GM19438 (cell line): ENCODE results near the gene LTBP4.
"Not testable (repeated sequence)": the region's sequence is repeated elsewhere in the genome, so short reads cannot be mapped to it uniquely, and the experiment has no call there.

Source experiments
- ATAC-seq: cut with Tn5 transposase; IDR thresholded peaks from one replicate; pipeline ENCODE4 v1.9.1; 2021; ENCODE audit warnings: low read depth; ENCODE audit not compliant: unreplicated experiment

LTBP4 gene

DNA sequence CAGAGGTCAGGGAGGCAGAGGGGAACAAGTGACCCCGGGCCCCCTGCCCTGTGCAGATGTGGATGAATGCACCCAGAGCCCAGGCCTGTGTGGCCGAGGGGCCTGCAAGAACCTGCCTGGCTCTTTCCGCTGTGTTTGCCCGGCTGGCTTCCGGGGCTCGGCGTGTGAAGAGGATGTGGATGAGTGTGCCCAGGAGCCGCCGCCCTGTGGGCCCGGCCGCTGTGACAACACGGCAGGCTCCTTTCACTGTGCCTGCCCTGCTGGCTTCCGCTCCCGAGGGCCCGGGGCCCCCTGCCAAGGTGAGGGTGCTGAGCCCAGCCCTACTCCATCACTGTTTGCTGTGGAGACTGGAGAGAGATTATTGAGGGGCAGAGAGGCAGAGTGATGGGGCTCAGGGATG is 9.9 kb downstream of the LTBP4 start:
- no peak for ATAC-seq

DNA sequence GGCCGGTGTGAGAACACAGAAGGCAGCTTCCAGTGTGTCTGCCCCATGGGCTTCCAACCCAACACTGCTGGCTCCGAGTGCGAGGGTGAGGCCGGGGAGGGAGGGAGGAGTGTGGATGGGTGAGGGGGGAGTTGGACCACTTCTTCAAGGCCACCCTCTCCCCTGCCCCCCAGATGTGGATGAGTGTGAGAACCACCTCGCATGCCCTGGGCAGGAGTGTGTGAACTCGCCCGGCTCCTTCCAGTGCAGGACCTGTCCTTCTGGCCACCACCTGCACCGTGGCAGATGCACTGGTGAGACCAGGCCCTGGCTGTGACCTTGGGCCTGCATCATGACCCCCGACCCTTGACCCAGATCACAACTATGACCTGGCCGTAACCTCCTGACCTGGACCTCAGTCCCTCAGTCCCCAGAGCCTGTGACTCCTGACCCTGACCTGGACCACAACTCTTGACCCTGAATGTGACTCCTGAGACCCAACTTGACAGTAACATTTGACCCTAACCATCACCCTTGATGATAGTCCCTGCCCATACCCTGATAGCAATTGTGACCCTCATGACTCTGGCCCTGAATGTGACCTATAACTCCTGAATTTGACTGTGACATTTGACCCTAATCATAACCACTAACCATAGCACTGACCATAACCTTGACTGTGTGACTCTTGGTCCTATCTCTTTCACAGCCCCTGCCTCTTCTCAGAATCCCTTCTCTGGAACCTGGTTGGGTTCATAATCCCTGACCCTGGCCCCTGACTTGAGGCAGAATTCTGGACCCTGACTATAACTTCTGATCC is 10.9 kb downstream of the LTBP4 start:
- ATAC-seq: no peak

DNA sequence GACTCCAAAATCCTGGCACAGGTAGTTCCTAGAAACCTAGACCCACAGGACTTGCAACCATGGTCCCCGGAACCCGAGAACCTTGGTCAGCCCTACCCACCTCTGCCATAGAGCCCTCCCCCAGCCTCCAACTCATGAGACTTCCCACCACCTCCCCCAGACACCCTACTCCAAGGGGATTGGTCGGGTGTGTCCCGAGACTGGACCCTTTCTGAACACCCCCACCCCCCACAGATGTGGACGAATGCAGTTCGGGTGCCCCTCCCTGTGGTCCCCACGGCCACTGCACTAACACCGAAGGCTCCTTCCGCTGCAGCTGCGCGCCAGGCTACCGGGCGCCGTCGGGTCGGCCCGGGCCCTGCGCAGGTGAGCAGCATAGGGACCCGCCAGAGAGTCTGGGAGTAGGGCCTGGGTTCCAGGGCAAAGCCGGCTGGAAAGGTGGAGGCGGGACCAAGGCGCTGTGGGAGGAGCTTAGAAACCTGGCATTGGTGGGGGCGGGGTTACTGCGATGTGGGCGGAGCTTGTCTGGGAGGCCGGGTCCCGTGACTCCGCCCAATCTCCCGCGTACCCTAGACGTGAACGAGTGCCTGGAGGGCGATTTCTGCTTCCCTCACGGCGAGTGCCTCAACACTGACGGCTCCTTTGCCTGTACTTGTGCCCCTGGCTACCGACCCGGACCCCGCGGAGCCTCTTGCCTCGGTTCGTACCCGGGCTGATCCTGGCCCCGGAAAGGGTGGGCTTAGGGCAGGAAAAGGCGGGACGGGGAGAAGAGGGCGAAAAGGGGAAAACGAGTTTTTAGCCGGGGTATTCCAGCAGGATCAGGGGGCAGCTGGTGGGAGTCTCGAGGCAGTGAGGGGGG is 11.9 kb downstream of the LTBP4 start:
- ATAC-seq: no peak

DNA sequence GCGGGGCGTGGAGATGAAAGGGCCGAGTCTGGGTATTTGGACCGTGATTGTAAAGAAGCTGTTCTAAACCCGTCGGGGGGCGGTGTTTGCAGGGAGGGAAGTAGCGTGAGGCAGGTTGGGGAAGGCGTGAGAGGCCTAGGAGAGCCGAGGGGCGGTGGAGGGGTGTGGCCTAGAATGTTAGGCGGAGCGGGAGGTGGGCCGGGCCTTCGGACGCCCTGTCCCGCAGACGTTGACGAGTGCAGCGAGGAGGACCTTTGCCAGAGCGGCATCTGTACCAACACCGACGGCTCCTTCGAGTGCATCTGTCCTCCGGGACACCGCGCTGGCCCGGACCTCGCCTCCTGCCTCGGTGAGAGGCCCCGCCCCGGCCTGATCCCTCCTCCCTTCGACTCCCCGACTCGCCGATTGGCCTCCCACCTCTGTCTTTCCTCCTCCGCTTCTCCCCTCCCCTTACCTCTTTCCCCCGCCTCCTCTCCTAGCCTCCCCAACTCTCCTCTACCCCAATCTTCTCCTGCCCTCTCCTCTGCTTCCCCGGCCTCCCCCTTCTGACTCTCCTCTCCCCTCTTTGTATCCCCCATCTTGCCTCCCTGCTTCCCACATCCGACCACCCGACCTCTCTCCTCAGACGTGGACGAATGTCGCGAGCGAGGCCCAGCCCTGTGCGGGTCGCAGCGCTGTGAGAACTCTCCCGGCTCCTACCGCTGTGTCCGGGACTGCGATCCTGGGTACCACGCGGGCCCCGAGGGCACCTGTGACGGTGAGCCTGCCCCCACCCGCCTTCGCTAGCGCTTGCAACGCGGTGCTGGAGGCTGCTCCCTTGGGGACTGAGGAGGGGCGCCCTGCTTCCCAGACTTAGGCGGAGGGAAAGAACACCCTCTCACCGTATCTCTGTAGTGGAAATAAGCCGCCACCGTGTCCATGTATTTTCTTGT is 12.8 kb downstream of the LTBP4 start:
- peak; percentile 54 for ATAC-seq

DNA sequence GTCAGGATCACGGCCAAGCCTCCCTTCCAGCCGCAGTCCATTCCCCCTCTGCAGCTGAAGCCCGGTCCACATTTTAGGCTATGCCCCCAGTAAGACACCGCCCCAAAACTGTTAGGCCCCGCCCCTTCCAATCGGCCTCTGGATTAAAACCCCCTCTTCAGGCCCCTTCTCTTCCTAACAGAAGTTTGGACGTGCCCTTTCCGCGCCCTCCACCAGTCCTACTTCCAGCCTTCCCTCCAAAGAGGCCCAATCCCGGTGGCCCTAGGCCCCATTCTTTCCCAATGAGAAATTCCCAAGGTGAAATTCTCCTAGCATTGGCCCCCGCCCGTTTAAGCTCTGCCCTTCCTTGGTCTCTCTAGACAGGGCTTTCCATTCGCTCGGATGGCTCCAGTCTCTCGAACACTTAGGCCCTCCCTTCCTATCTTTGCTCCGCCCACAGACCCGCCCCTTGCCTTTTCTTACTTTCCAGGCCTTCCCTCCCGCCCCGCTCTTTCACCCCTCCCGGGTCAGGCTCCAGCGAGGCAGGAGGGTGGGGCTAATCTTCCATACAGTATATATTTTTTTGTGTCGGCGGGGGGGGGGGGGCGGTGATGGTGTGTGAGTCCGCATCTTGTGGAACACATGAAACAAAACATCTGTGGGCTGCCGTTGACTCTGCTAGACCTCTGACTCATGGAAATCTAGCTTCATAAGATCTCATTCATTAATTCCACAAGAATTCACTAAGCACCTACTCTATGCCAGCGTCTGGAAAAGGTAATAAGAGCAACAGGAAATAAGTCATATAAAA is 13.6 kb downstream of the LTBP4 start:
- no peak for ATAC-seq

DNA sequence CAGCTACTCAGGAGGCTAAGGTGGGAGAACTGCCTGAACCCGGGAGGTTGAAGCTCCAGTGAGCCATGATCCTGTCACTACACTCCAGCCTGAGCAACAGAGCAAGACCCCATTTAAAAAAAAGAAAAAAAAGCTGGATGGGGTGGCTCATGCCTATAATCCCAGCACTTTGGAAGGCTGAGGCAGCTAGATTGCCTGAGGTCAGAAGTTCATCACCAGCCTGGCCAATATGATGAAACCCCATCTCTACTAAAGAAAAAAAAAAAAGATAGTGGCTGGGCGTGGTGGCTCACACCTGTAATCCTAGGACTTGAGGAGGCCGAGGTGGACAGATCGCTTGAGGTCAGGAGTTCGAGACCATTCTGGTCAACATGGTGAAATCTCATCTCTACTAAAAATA is 15.0 kb downstream of the LTBP4 start:
- no peak for ATAC-seq

DNA sequence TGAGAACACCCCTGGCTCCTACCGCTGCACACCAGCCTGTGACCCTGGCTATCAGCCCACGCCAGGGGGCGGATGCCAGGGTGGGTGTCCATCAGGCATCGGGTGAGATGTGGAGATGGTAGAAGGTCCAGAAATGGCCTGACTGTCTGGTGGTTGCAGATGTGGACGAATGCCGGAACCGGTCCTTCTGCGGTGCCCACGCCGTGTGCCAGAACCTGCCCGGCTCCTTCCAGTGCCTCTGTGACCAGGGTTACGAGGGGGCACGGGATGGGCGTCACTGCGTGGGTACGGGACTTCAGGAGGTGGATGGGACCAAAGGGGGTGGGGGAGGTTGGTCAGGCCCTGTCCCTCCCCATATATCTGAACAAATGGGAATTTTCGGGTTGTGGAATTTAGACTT is 15.8 kb downstream of the LTBP4 start:
- ATAC-seq: no peak

DNA sequence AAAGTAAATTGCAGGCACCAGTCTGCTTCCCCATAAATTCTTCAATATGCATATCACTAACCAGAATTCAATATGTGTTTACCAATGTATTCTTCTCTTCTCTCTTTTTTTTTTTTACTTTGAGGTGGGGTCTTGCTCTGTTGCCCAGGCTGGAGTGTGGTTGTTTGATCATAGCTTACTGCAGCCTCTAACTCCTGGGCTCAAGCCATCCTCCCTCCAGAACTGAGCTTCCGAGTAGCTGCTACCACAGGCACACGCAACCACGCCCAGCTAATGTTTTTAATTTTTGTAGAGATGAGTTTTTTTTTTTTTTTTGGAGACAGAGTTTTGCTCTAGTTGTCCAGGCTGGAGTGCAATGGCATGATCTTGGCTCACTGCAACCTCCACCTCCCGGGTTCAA is 16.8 kb downstream of the LTBP4 start:
- no peak for ATAC-seq

DNA sequence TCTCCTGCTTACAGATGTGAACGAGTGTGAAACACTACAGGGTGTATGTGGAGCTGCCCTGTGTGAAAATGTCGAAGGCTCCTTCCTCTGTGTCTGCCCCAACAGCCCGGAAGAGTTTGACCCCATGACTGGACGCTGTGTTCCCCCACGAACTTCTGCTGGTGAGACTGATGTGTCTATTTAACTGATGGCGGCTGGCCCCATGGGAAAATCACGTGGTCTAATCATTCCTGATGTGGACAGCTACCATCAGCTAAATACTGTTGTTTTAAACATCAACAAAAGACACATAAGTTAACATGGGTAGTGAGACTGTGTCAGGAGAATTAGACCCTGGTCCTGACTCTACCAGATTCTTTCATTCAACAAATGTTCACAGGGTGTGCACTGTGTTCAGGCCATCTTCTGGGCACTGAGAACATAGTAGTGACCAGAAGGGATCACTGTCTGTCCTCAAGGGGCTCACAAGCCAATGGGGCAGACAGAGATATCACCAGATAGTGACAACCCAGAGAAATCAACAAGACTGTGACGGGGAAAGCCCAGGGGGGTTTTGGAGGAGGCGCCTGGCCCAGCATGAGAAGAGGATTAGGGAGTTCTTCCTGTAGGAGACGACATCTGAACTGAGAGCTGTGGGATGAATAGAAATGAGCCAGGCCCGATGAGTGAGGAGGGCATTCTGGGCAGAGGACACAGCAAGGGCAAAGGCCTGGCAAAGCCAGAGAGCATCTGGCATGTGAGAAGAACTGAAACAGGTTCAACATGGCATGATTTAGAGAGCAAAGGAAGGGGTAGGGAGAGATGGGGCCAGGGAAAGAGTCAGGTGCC is 18.4 kb downstream of the LTBP4 start:
- no peak for ATAC-seq

DNA sequence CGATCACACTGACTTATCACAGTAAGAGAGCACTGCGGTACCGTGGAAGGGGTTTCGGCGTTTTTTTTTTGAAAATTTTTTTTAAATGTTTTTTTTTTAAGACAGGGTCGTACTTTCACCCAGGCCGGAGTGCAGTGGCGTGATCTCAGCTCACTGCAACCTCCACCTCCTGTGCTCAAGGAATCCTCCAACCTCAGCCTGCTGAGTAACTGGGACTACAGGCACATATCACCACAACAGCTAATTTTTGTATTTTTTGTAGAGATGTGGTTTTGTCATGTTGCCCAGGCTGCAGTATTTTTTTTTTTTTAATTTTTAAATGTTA is 19.0 kb downstream of the LTBP4 start:
- no peak for ATAC-seq

DNA sequence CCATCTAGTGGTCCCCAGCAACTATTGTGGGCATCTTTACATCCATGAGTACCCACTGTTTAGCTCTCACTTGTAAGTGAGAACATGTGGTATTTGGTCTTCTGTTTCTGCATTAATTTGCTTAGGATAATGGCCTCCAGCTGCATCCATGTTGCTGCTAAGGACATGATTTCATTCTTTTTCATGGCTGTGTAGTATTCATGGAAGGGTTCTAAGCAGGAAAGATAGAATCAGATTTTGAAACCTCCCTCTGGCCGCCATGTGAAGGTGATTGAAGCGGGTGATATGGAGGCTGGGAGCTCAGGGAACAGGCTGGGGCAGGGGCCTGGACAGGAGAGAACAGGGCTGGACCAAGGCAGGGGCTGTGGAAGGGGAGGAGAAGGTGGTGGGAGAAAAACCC is 20.1 kb downstream of the LTBP4 start:
- no peak for ATAC-seq

DNA sequence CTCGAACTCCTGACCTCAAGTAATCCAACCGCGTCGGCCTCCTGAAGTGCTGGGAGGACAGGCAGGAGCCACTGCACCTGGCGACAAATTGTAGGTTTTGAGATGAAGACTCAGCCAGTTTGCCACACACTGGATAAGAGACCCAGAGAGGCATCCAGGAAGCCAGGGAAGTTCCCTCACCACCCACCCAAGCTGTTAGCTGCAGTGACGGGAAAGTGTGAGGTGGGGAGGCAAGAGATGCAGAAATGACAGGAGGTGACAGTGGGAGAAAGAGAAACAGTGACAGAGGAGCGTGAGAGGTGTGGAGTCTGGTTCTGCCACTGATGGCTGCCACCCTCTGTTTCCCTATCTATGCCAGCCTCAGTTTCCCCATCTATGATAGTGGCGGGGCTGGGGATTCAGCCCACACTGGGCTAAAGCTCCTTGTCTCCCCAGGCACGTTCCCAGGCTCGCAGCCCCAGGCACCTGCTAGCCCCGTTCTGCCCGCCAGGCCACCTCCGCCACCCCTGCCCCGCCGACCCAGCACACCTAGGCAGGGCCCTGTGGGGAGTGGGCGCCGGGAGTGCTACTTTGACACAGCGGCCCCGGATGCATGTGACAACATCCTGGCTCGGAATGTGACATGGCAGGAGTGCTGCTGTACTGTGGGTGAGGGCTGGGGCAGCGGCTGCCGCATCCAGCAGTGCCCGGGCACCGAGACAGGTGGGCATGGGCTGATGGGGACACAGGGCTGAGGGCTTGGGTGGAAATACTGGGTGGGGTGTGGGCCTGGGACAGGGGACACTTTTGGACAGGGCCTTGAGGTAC is 21.0 kb downstream of the LTBP4 start:
- no peak for ATAC-seq

DNA sequence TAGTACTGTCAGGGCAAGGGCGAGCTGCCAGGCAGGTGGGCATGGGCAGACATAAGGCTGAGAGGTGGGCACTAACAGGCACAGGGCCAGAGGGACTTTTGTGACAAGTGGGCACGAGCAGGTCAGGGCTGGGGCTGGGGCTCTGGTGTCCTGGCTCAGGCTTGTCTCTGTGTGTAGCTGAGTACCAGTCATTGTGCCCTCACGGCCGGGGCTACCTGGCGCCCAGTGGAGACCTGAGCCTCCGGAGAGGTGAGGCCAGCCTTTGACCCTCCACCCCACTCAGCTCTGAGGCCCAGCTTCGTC is 21.6 kb downstream of the LTBP4 start:
- ATAC-seq: no peak

DNA sequence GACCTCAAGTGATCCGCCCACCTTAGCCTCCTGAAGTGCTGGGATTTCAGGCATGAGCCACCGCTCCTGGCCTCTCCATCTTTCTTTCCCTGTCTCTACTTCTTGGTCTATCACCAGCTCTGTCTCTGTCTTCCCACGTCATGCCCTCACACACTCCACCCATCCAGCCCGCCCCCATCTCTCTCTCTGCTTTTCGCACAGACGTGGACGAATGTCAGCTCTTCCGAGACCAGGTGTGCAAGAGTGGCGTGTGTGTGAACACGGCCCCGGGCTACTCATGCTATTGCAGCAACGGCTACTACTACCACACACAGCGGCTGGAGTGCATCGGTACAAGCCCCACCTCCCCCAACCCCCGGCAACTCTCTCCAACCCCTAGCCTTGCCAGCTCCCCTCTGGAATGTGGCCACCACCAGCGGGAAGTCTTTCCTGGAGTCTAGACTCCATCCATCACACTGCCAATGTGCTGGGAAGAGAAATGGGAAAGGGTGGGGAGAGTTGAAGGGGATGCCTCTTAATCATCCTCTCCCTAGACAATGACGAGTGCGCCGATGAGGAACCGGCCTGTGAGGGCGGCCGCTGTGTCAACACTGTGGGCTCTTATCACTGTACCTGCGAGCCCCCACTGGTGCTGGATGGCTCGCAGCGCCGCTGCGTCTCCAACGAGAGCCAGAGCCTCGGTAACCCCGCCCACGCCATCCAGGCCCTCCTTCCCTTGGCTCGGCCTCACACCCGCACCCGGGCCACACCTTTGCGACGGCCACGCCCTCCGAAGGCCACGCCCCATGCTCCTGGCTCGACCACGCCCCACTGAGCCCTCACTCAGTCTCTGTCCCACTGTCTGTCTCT is 22.5 kb downstream of the LTBP4 start:
- ATAC-seq: no peak

DNA sequence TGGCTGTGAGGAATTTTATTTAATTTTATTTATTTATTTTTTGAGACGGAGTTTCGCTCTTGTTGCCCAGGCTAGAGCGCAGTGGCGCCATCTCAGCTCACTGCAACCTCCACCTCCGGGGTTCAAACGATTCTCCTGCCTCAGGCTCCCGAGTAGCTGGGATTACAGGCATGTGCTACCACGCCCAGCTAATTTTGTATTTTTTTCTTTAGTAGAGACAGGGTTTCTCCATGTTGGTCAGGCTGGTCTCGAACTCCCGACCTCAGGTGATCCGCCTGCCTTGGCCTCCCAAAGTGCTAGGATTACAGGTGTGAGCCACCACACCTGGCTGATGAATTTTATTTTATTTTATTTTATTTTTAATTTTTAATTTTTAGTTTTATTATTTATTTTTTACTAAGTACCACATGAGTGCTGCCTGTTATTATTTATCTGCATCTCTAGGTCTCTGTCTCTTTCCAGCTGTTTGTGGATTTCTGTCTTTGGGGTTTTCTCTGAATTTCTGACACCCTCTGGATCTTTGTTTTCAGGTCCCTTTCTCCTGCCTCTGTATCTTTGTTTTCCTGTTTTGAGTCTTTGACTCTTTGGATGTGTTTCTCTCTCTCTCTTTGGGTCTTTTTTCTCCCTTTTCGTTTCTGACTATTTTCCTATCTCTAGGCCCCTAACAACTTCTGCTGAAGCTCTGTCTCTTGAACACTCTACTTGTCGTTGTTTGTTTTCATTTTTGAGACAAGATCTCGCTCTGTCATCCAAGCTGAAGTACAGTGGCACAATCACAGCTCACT is 23.4 kb downstream of the LTBP4 start:
- ATAC-seq: not testable (repeated sequence)

DNA sequence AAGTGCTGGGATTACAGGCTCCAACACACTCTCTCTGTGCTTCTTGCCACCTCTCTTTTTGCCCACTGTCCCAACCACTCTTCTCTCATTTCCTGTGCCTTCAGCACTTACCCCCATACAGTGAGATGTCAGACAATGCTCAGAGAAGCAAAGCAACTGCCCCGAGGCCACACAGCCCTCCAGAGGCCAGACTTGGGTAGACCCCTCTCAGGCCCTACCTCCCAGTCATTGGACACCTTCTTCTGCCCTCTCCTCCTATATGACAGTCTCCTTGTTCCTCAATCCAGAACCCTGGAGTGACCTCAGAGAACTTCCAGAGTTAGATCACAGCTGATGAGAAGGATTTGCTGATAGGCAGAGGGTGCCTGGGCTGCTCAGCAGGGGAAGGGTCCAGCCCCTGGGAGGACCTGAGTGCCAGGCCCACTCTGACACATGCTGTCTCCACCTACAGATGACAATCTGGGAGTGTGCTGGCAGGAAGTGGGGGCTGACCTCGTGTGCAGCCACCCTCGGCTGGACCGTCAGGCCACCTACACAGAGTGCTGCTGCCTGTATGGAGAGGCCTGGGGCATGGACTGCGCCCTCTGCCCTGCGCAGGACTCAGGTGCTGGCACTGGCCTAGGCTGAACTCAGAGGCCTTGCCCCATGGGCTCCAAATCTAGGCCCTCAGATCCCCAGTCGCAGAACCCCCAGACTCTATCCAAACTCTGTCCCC is 24.4 kb downstream of the LTBP4 start:
- ATAC-seq: no peak
